HEK293T (cell line): ENCODE results near the gene SPTBN5.

Experiments used
- BHLHE40 ChIP-seq: fragments of 450-650 bp; IDR thresholded peaks from 2 replicates; pipeline ENCODE4 v1.6.1; 2016; ENCODE audit warnings: mild to moderate bottlenecking, moderate library complexity, borderline replicate concordance
- CTBP1 ChIP-seq: fragments of 450-650 bp; IDR thresholded peaks from 2 replicates; pipeline ENCODE4 v1.6.1; 2016; ENCODE audit warnings: borderline replicate concordance
- ELF4 ChIP-seq: fragments of 450-650 bp; IDR thresholded peaks from 2 replicates; pipeline ENCODE4 v1.6.1; 2017; ENCODE audit warnings: antibody characterized with exemption
- FOXA1 ChIP-seq: fragments of 450-650 bp; IDR thresholded peaks from 2 replicates; pipeline ENCODE4 v1.6.1; 2016; ENCODE audit warnings: mild to moderate bottlenecking
- FOXK2 ChIP-seq: fragments of 450-650 bp; IDR thresholded peaks from 2 replicates; pipeline ENCODE4 v1.6.1; 2016; ENCODE audit warnings: mild to moderate bottlenecking
- FOXM1 ChIP-seq: fragments of 450-650 bp; IDR thresholded peaks from 2 replicates; pipeline ENCODE4 v1.6.1; 2017; ENCODE audit warnings: mild to moderate bottlenecking, borderline replicate concordance
- LEF1 ChIP-seq: fragments of 450-650 bp; IDR thresholded peaks from 2 replicates; pipeline ENCODE4 v1.6.1; 2017; ENCODE audit warnings: mild to moderate bottlenecking, borderline replicate concordance
- NFRKB ChIP-seq: fragments of 450-650 bp; IDR thresholded peaks from 2 replicates; pipeline ENCODE4 v1.6.1; 2016; ENCODE audit warnings: mild to moderate bottlenecking, moderate library complexity
- PKNOX1 ChIP-seq: fragments of 450-650 bp; IDR thresholded peaks from 2 replicates; pipeline ENCODE4 v1.6.1; 2016
- SP1 ChIP-seq: fragments of 450-650 bp; IDR thresholded peaks from 2 replicates; pipeline ENCODE4 v1.6.1; 2017
- SUZ12 ChIP-seq: fragments of 450-650 bp; IDR thresholded peaks from 2 replicates; pipeline ENCODE4 v1.6.1; 2016; ENCODE audit warnings: mild to moderate bottlenecking
- TARDBP ChIP-seq: fragments of 450-650 bp; IDR thresholded peaks from 2 replicates; pipeline ENCODE4 v1.6.1; 2016
- ZNF384 ChIP-seq: fragments of 450-650 bp; IDR thresholded peaks from 2 replicates; pipeline ENCODE4 v1.6.1; 2016

- no peak for TF ChIP-seq LEF1
- TF ChIP-seq FOXM1 = no peak
- TF ChIP-seq FOXK2 = no peak
- no peak for TF ChIP-seq BHLHE40
- no peak for TF ChIP-seq TARDBP
- TF ChIP-seq ELF4 = no peak
- TF ChIP-seq SUZ12 = no peak
- no peak for TF ChIP-seq NFRKB
- no peak for TF ChIP-seq SP1
- no peak for TF ChIP-seq FOXA1
- TF ChIP-seq PKNOX1 = no peak
- no peak for TF ChIP-seq ZNF384
- TF ChIP-seq CTBP1 = no peak
Observed at GRCh38 chr15:41854443-41854842, 39.4 kb downstream of the SPTBN5 start.
